Measurements from ENCODE around the gene TARBP1.

GRCh38 chr1:234497589-234497988, 18.6 kb upstream of the TARBP1 start:
- TF ChIP-seq, protein P1, sequence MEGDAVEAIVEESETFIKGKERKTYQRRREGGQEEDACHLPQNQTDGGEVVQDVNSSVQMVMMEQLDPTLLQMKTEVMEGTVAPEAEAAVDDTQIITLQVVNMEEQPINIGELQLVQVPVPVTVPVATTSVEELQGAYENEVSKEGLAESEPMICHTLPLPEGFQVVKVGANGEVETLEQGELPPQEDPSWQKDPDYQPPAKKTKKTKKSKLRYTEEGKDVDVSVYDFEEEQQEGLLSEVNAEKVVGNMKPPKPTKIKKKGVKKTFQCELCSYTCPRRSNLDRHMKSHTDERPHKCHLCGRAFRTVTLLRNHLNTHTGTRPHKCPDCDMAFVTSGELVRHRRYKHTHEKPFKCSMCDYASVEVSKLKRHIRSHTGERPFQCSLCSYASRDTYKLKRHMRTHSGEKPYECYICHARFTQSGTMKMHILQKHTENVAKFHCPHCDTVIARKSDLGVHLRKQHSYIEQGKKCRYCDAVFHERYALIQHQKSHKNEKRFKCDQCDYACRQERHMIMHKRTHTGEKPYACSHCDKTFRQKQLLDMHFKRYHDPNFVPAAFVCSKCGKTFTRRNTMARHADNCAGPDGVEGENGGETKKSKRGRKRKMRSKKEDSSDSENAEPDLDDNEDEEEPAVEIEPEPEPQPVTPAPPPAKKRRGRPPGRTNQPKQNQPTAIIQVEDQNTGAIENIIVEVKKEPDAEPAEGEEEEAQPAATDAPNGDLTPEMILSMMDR (IDR thresholded peaks at IDR 0.05): no peak
- TF ChIP-seq EP300 (IDR thresholded peaks at IDR 0.05): no peak
- no peak for TF ChIP-seq POLR2A (IDR thresholded peaks at IDR 0.05)

All from ovary (tissue), 3 donors.